Stimulated activated CD4-positive, alpha-beta T cell treated with anti-CD3 and anti-CD28 coated beads, Interleukin-12 subunit alpha, Interleukin-12 subunit beta, amount 100 ng/mL, for 48 hours (primary cell): ENCODE results near the gene PHKB.
"Not testable (repeated sequence)": the region's sequence is repeated elsewhere in the genome, so short reads cannot be mapped to it uniquely, and the experiment has no call there.

ENCODE experiments used
- DNase-seq, 3 donors: peaks; one replicate each; pipeline ENCODE4 v3.0.0-alpha.2; 2020; ENCODE audit warnings: low read depth in 2 of 3, low spot score in 1 of 3

Gene PHKB

DNA sequence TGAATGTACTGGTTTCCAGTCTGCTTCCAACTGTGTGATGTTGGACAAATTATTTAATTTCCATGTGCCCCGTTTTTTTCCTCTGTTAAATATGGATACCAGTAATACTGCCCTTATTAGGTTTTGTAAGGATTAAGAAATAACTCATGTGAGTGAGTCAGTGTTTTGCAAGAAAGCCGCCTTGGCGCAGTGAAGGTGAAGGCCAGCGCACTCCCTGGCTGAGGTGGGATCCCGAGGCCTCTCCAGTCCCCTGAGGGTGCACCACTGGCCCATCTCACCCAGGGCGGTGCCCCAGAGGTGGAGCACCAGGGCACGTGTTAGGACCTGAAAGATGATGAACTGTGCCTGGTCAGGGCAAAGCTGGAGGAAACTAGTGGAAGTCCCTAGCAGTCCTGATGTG lies 43.5 kb downstream of the PHKB start:
- DNase-seq, result no peak

- no peak for DNase-seq
Observed at GRCh38 chr16:47506800-47507199, 45.7 kb downstream of the PHKB start.

DNA sequence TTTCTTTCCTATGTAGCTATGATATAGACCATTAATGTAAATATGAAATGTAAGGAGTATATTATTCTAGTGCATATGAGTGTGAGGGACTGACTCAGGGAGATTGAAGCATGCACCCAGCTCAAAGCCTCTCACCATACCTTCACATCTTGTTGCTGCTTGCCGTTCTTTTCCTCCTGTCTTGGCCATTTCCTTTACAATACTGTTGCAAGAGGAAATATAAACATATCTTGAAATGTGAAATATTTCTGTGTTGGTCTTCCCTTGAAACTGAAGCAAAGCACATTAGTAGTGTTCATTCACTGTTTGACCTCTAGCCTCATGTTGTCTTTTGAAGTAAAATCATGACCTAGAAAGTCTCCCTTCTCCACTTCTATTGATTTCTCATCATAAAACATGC lies 46.6 kb downstream of the PHKB start:
- no peak for DNase-seq

DNA sequence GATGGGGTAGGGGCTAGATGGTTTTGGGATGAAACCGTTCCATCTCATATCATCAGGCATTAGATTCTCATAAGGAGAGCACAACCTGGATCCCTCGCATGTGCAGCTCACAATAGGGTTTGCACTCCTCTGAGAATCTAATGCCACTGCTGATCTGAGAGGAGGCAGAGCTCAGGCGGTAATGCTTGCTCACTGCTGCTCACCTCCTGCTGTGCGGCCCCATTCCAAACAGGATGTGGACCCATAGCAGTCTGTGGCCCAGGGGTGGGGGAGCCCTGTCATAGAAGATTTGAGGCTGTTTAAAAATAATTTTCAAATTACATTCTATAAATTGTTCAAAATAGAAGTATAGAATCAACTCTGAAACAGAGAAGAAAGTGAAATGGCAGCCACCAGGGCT lies 50.8 kb downstream of the PHKB start:
- no peak for DNase-seq

DNA sequence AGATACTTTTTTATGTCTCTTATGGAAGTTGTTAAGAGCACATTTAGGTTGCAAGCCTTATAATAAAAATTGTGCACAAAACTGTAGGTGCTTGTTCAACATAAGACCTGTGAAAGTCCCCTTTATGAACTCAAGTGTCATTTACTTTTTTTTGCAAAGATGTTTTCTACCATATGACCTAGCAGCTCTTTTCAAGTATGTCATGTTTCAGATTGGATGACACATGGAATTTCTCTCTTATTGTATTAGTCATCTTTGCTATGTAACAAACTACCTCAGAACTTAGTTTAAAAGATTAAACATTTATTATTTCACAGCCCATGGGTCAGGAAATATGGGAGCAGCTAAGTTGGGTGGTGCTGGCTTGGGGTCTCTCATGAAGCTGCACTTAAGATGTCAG lies 57.9 kb downstream of the PHKB start:
- DNase-seq, result no peak

DNA sequence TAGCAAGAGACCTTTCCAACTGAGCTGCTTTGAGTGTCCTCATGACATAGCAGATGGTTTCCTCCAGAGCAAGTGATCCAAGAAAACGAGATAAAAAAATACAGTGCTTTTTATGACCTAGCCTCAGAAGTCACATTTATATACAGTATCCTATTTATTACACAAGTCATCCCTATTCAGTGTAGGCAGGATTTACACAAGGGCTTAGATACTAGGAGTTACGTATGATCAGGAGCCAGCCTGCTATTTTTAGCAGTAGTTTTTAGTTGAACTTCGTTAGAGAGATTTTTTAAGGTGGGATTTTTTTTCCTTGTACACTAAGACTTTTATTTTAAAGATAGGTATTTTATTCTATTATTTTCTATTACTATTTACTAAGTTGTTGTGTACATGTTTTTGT lies 58.4 kb downstream of the PHKB start:
- no peak for DNase-seq

GRCh38 chr16:47519996-47520679 lies 59.0 kb downstream of the PHKB start:
- DNase-seq, result no peak

GRCh38 chr16:47523342-47524006 lies 62.3 kb downstream of the PHKB start:
- no peak for DNase-seq

DNA sequence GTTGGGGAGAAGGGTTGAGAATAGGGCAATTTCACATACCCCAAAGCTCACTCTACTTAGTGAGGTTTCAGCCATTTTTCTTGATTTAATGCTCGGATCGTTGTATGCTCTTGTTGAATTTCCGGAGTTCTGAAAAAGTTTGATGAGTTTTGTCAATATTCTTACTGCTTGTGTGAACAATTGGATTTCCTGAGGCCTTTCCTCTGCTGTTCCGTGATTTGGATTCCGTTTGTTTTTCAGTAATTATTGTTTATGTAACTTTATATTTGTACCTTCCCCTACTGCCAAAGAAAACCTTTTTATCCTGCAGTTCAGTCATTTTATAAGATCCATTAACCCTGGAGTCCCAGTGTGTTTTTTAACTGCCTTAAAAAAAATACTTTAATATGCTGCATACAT lies 62.9 kb downstream of the PHKB start:
- DNase-seq, result no peak

DNA sequence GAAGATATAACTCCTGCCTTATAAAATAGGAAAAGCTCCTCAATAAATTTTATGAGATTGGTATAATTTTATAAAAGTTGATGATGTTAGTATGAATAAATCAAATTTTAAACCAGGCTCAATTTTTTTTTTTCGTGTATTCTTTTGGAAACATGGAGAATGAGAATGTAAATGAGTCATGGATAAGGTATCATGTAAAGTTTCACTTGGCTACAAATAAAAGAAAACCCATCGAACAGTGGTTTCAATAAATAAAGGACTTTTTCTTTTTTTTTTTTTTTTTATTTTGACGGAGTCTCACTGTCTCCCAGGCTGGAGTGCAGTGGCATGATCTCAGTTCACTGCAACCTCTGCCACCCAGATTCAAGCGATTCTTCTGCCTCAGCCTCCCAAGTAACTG lies 67.3 kb downstream of the PHKB start:
- no peak for DNase-seq

DNA sequence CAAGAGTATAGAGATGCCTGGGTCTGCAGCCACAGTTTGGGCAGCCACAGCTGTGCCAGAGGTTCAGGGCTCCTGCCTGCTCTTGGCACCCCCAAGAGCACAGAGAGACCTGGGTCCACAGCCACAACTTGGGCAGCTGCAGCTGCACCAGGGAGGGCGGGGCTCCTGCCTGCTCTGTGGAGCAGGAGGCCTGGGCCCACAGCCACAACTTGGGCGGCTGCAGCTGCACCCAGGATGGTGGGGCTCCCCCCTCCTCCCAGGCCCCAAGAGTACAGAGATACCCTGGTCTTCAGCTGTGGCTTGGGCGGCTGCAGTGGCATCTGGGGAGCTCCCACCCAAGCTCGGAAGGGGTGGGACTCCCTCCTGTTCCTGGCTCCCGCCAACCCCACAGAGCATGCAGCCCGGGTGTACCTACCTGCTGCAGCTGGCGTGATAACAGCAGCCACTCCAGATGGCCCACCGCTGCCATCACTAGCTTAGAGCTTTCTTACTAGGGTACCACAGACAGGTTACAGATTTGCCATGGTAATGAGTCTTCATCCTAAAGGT lies 72.7 kb downstream of the PHKB start:
- DNase-seq, result no peak

DNA sequence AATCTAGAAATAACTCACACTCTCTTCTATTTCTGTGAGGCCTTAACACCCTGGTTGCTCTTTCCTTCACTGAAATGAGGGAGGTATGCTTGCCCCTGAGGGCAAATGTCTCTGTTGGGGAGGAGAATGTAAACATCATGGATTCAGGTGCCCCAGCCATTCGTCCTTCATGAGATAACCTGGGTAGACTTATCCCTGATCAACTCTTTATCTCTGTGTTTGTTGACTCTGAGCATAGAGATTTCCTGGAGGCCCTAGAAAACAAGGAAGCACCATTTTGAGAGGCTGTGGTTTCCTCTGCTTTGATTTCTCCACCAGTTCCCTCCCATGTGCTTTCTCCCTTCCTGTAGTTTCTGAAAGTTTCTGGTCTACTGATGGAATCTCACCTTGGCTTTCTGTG lies 77.3 kb downstream of the PHKB start:
- no peak for DNase-seq

GRCh38 chr16:47539707-47540670 lies 78.9 kb downstream of the PHKB start:
- DNase-seq, result not testable (repeated sequence)

DNA sequence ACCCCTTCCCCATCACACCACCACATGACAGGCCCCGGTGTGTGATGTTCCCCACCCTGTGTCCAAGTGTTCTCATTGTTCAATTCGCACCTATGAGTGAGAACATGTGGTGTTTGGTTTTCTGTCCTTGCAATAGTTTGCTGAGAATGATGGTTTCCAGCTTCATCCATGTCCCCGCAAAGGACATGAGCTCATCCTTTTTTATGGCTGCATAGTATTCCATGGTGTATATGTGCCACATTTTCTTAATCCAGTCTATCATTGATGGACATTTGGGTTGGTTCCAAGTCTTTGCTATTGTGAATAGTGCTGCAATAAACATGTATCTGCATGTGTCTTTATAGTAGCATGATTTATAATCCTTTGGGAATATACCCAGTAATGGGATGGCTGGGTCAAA lies 80.0 kb downstream of the PHKB start:
- DNase-seq, result not testable (repeated sequence)

DNA sequence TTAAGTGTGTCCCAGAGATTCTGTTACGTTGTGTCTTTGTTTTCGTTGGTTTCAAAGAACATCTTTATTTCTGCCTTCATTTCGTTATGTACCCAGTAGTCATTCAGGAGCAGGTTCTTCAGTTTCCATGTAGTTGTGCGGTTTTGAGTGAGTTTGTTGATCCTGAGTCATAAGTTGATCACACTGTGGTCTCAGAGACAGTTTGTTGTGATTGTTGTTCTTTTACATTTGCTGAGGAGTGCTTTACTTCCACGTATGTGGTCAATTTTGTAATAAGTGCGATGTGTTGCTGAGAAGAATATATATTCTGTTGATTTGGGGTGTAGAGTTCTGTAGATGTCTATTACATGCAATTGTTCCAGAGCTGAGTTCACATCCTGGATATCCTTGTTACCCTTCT lies 83.1 kb downstream of the PHKB start:
- DNase-seq, result not testable (repeated sequence)

DNA sequence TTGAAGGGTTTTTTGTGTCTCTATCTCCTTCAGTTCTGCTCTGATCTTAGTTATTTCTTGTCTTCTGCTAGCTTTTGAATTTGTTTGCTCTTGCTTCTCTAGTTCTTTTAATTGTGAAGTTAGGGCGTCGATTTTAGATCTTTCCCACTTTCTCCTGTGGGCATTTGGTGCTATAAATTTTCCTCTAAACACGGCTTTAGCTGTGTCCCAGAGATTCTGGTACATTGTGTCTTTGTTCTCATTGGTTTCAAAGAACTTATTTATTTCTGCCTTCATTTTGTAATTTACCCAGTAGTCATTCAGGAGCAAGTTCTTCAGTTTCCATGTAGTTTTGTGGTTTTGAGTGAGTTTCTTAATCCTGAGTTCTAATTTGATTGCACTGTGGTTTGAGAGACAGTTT lies 90.1 kb downstream of the PHKB start:
- not testable (repeated sequence) for DNase-seq

DNA sequence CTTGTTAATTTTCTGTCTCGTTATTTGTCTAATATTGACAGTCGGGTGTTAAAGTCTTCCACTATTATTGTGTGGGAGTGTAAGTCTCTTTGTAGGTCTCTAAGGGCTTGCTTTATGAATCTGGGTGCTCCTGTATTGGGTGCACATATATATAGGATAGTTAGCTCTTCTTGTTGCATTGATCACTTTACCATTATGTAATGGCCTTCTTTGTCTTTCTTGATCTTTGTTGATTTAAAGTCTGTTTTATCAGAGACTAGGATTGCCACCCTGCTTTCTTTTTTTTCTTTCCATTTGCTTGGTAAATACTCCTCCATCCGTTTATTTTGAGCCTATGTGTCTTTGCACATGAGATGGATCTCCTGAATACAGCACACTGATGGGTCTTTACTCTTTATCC lies 90.6 kb downstream of the PHKB start:
- DNase-seq, result not testable (repeated sequence)

DNA sequence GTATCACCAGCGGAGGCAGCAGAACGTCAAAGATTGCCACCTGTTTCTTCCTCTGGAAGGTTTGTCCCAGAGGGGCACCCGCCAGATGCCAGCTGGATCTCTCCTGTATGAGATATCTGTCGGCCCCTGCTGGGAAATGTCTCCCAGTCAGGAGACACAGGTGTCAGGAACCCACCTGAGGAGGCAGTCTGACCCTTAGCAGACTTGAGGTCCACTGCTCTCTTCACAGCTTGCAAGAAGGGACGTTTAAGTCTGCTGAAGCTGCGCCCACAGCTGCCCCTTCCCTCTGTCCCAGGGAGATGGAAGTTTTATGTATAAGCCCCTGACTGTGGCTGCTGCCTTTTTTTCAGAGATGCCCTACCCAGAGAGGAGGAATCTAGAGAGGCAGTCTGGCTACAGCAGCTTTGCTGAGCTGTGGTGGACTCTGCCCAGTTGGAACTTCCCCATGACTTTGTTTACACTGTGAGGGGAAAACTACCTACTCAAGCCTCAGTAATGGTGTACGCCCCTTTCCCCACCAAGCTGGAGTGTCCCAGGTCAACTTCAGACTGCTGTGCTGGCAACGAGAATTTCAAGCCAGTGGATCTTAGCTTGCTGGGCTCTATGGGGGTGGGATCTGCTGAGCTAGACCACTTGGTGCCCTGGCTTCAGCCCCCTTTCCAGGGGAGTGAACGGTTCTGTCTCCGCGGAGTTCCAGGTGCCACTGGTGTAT lies 92.9 kb downstream of the PHKB start:
- no peak for DNase-seq

GRCh38 chr16:47554587-47554986 lies 93.5 kb downstream of the PHKB start:
- DNase-seq, result not testable (repeated sequence)

DNA sequence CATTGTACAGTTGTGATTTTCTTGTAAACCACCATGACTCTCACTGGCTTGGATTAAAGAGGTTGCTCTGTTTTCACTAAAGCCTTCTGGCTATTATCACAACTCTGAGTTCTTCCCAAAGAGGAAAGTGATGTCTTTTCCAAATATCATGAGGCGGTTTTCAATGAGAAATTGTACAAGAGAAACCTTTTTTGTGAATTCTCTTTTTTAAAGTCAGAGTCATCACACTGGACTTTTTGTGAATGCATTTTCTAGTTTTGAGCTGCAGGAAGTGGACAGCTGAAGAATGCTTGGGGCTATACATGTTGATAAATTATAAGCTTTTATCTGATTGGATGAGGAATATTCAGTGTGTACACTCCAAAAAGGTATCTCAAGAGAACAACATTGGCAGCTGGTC lies 100.2 kb downstream of the PHKB start:
- no peak for DNase-seq

GRCh38 chr16:47562366-47562765 lies 101.2 kb downstream of the PHKB start:
- DNase-seq, result no peak
